Esophagus squamous epithelium (tissue), 5 donors: ENCODE results near the gene GSC2. TPM values are rescaled to one million over a fixed set of nuclear protein-coding genes. Genes with fewer than 3 reads are reported as not detected.

Experiments used
- DNase-seq: peaks from one replicate; lab custom pipeline; 2025; lab: John Stamatoyannopoulos, UW
- H3K27ac ChIP-seq, 4 donors: fragments of 200-600 bp; sonication (generic); one replicate each; pipeline ENCODE4 v1.5.1; 2016 to 2019; ENCODE audit warnings: mild to moderate bottlenecking in 1 of 4
- H3K27me3 ChIP-seq, 4 donors: fragments of 200-600 bp; sonication (generic); 1 replicate in 3 of 4; 2 replicates in 1 of 4; pipeline versions ENCODE4 v1.5.1 to v1.6.0; 2017 to 2021; ENCODE audit warnings: antibody characterized with exemption in 1 of 4
- H3K36me3 ChIP-seq, 3 donors: fragments of 200-600 bp; sonication (generic); one replicate each; pipeline ENCODE4 v1.5.1; 2016 to 2019
- H3K4me1 ChIP-seq, 3 donors: fragments of 200-600 bp; sonication (generic); one replicate each; pipeline ENCODE4 v1.5.1; 2017 to 2019
- H3K4me3 ChIP-seq, 4 donors: fragments of 200-600 bp; sonication (generic); 1 replicate in 3 of 4; 2 replicates in 1 of 4; pipeline ENCODE4 v1.5.1; 2016 to 2019; ENCODE audit warnings: mild to moderate bottlenecking in 2 of 4, moderate library complexity in 1 of 4
- H3K9me3 ChIP-seq, 3 donors: fragments of 200-600 bp; sonication (generic); one replicate each; pipeline ENCODE4 v1.5.1; 2016 to 2019
- CTCF ChIP-seq, 6 experiments: fragments of 450-650 bp in 4 of 6; fragments of 200-600 bp in 2 of 6; sonication (generic) in 2 of 6; IDR thresholded peaks; one replicate each; pipeline ENCODE4 v1.5.1; 2016 to 2019; ENCODE audit warnings: antibody characterized with exemption in 6 of 6, mild to moderate bottlenecking in 4 of 6, moderate library complexity in 4 of 6
- POLR2A ChIP-seq, 4 donors: fragments of 450-650 bp; IDR thresholded peaks; one replicate each; pipeline ENCODE4 v1.6.1; 2017; ENCODE audit warnings: antibody characterized with exemption in 4 of 4, mild to moderate bottlenecking in 4 of 4, moderate library complexity in 3 of 4
- WGBS, 2 donors: methylation state at CpG; one replicate each; pipeline ENCODE4 v1.1.5; 2018; 5-methylcytosine and 5-hydroxymethylcytosine counted together
- intact Hi-C: fragments of 100-400 bp; cut with DNase I; formaldehyde crosslinking; loops from one replicate; pipeline ENCODE4 v1.15.0; 2022
- total RNA-seq, 4 donors: library from RNA; depleted of rRNA; stranded (reverse); fragments of >200 nt; gene quantifications; one replicate each; pipeline ENCODE4 v1.1.0, GENCODE V29; 2016
- donor health status: DM: yes; HTN: yes; CAD: no.

GSC2 gene
- total RNA-seq, 4 donors from 2014 or later: not detected

GRCh38 chr22:19169947-19170318 is 19.8 kb upstream of the GSC2 start:
- no peak for DNase-seq
- peaks cover 0 to under 1% (median 0%) of the 10 kb centered on the region in 3 donors for H3K36me3 ChIP-seq
- H3K27ac ChIP-seq: no peak overlapping the region
- intact Hi-C loops: no loop called here
- no peaks in the 10 kb centered on the region for H3K9me3 ChIP-seq
- peaks cover 3 to 56% (median 11%) of the 10 kb centered on the region in 4 donors for H3K27me3 ChIP-seq
- TF ChIP-seq POLR2A (IDR thresholded peaks at IDR 0.05): no peak
- WGBS, 2 donors: 40 to 62% methylated on average over 1 to 7 of the region's 7 CpGs
- H3K4me1 ChIP-seq: peaks cover 40 to 56% (median 47%) of the 10 kb centered on the region in 3 donors
- peak overlapping the region in 3 of 4 donors; percentile 29 to 51 (median 35) for H3K4me3 ChIP-seq

GRCh38 chr22:19169002-19169946 is 19.2 kb upstream of the GSC2 start:
- Histone ChIP-seq H3K4me1 (peaks cover 33 to 50% (median 41%) of the 10 kb centered on the region in 3 donors), H3K27me3 (peaks cover 3 to 63% (median 11%) of the 10 kb centered on the region in 4 donors), H3K4me3 (peak overlapping the region in 3 of 4 donors; percentile 29 to 51 (median 35)), H3K27ac (no peak overlapping the region), H3K36me3 (no peaks in the 10 kb centered on the region), H3K9me3 (no peaks in the 10 kb centered on the region)
- DNase-seq: no peak
- intact Hi-C loops: no loop called here
- 4 to 20% methylated on average over 1 to 31 of the region's 58 CpGs for WGBS, 2 donors
- TF ChIP-seq POLR2A (IDR thresholded peaks at IDR 0.05): no peak
- TF ChIP-seq CTCF (IDR thresholded peaks at IDR 0.05): no peak

GRCh38 chr22:19168088-19168890 is 18.2 kb upstream of the GSC2 start:
- WGBS, 2 donors: 51 to 53% methylated on average over 13 to 17 of the region's 17 CpGs

GRCh38 chr22:19167106-19167869 is 17.2 kb upstream of the GSC2 start:
- no peaks in the 10 kb centered on the region for H3K36me3 ChIP-seq
- DNase-seq: no peak
- intact Hi-C loops: no loop called here
- peaks cover 3 to 82% (median 11%) of the 10 kb centered on the region in 4 donors for H3K27me3 ChIP-seq
- H3K27ac ChIP-seq: no peak overlapping the region
- 60 to 88% methylated on average over 6 to 9 of the region's 13 CpGs for whole genome bisulfite sequencing, 2 donors
- TF ChIP-seq CTCF (IDR thresholded peaks at IDR 0.05) (no peak), POLR2A (IDR thresholded peaks at IDR 0.05) (no peak)
- no peak overlapping the region for H3K4me3 ChIP-seq
- H3K9me3 ChIP-seq: no peaks in the 10 kb centered on the region
- peaks cover 13 to 30% (median 21%) of the 10 kb centered on the region in 3 donors for H3K4me1 ChIP-seq

More at GRCh38 chr22:19168088-19168890, 18.2 kb upstream of the GSC2 start:
- H3K27ac ChIP-seq: no peak overlapping the region
- no peak for DNase-seq
- no peak for TF ChIP-seq CTCF (IDR thresholded peaks at IDR 0.05)
- no peak for TF ChIP-seq POLR2A (IDR thresholded peaks at IDR 0.05)
- H3K4me1 ChIP-seq: peaks cover 24 to 40% (median 31%) of the 10 kb centered on the region in 3 donors
- intact Hi-C loops: no loop called here
- no peak overlapping the region for H3K4me3 ChIP-seq
- no peaks in the 10 kb centered on the region for H3K36me3 ChIP-seq
- H3K9me3 ChIP-seq: no peaks in the 10 kb centered on the region
- peaks cover 3 to 72% (median 11%) of the 10 kb centered on the region in 4 donors for H3K27me3 ChIP-seq

GRCh38 chr22:19166421-19166820 is 16.3 kb upstream of the GSC2 start:
- Histone ChIP-seq H3K27ac (no peak overlapping the region), H3K27me3 (peaks cover 3 to 90% (median 11%) of the 10 kb centered on the region in 4 donors), H3K9me3 (no peaks in the 10 kb centered on the region), H3K4me1 (peaks cover 9 to 25% (median 17%) of the 10 kb centered on the region in 3 donors), H3K4me3 (no peak overlapping the region), H3K36me3 (no peaks in the 10 kb centered on the region)
- 72 to 78% methylated on average over 8 of the region's 8 CpGs for WGBS, 2 donors
- no peak for DNase-seq
- intact Hi-C loops: no loop called here
- no peak for TF ChIP-seq CTCF (IDR thresholded peaks at IDR 0.05)
- no peak for TF ChIP-seq POLR2A (IDR thresholded peaks at IDR 0.05)
